GM12891 (cell line): Measurements from ENCODE around the gene CMBL.

ENCODE experiments used
- PAX5 ChIP-seq: IDR thresholded peaks from 2 replicates; pipeline ENCODE4 v1.6.1; 2011; ENCODE audit warnings: low read length, moderate library complexity, mild to moderate bottlenecking; ENCODE audit not compliant: insufficient read depth, severe bottlenecking
- POLR2A ChIP-seq: IDR thresholded peaks from 2 replicates; pipeline ENCODE4 v1.6.1; 2011; ENCODE audit warnings: low read depth, low read length, control low read depth
- POLR2AphosphoS5 ChIP-seq: IDR thresholded peaks from 2 replicates; pipeline ENCODE4 v1.6.1; 2011; ENCODE audit warnings: low read depth, low read length, control low read depth
- POU2F2 ChIP-seq: IDR thresholded peaks from 2 replicates; pipeline ENCODE4 v1.6.1; 2011; ENCODE audit warnings: low read depth, mild to moderate bottlenecking, control low read depth, low read length, moderate library complexity
- SPI1 ChIP-seq: IDR thresholded peaks from 2 replicates; pipeline ENCODE4 v1.6.1; 2011; ENCODE audit warnings: low read depth, low read length, control low read depth
- TAF1 ChIP-seq: IDR thresholded peaks from 2 replicates; pipeline ENCODE4 v1.6.1; 2011; ENCODE audit warnings: low read depth, low read length, control low read depth

GRCh38 chr5:10311595-10312425 lies 4.1 kb upstream of the CMBL start:
- TF ChIP-seq POLR2AphosphoS5: no peak
- TF ChIP-seq POLR2A: no peak
- TF ChIP-seq SPI1: no peak
- TF ChIP-seq PAX5: no peak
- no peak for TF ChIP-seq TAF1
- no peak for TF ChIP-seq POU2F2
